MM.1S (cell line): ENCODE data around the gene BMPER.

Source experiments
- EZH2phosphoT487 ChIP-seq: fragments of 300-600 bp; sonication (generic); IDR thresholded peaks from 2 replicates; pipeline ENCODE4 v1.6.1; 2018; ENCODE audit warnings: antibody characterized with exemption, low read length
- TF ChIP-seq, protein P1 (sequence below): fragments of 300-600 bp; sonication (generic); IDR thresholded peaks from 2 replicates; pipeline ENCODE4 v1.5.1; 2016; ENCODE audit warnings: antibody characterized with exemption, low read length, mixed read lengths

DNA sequence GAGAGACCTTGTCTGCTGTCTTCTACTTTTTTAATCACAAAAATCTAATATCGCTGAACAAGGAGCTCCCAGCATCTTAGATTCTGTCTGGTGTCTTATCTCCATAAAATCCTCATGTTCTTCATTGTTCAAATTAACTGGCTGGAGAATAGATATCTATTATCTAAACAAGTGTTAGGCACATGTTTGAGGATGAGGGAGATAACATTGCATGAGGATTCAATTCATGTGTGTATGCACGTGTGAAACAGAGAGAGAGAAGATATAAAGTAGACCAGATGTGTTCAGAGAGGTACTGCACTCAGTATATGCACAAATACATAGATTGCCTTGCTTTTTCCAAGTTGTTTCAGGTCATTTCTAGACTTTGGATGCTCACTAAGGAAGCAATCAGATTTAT lies 5.4 kb downstream of the BMPER start:
- TF ChIP-seq, protein P1, sequence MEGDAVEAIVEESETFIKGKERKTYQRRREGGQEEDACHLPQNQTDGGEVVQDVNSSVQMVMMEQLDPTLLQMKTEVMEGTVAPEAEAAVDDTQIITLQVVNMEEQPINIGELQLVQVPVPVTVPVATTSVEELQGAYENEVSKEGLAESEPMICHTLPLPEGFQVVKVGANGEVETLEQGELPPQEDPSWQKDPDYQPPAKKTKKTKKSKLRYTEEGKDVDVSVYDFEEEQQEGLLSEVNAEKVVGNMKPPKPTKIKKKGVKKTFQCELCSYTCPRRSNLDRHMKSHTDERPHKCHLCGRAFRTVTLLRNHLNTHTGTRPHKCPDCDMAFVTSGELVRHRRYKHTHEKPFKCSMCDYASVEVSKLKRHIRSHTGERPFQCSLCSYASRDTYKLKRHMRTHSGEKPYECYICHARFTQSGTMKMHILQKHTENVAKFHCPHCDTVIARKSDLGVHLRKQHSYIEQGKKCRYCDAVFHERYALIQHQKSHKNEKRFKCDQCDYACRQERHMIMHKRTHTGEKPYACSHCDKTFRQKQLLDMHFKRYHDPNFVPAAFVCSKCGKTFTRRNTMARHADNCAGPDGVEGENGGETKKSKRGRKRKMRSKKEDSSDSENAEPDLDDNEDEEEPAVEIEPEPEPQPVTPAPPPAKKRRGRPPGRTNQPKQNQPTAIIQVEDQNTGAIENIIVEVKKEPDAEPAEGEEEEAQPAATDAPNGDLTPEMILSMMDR, result no peak
- TF ChIP-seq EZH2phosphoT487, result no peak
